Natural killer cell (primary cell): ENCODE measurements around the gene CD209. TPM values are rescaled to one million over a fixed set of nuclear protein-coding genes. Genes with fewer than 3 reads are reported as not detected.

Experiments used
- ATAC-seq, 3 donors: fragments of 150-1000 bp in 2 of 3; fragments of 200-7000 bp in 1 of 3; cut with Tn5 transposase; 1 replicate in 1 of 3; 2 replicates in 2 of 3; pipeline ENCODE4 v1.10.0; 2021; ENCODE audit warnings: mild to moderate bottlenecking in 2 of 3, moderate library complexity in 2 of 3
- DNase-seq, 2 donors: peaks; one replicate each; pipeline versions ENCODE4 v3.0.0 to v3.0.0-alpha.2; 2013 to 2021; ENCODE audit warnings: mixed read lengths in 1 of 2
- H3K27ac ChIP-seq: one replicate; pipeline ENCODE4 v1.5.1; 2013; ENCODE audit warnings: mild to moderate bottlenecking, low read length
- H3K27me3 ChIP-seq: one replicate; pipeline ENCODE4 v1.6.1; 2013; ENCODE audit warnings: low read length; ENCODE audit not compliant: control insufficient read depth, insufficient read depth
- H3K36me3 ChIP-seq: one replicate; pipeline ENCODE4 v1.6.1; 2013; ENCODE audit warnings: low read length; ENCODE audit not compliant: control insufficient read depth, insufficient read depth
- H3K4me1 ChIP-seq: one replicate; pipeline ENCODE4 v1.6.1; 2013; ENCODE audit warnings: low read length; ENCODE audit not compliant: control insufficient read depth, insufficient read depth
- H3K4me3 ChIP-seq: one replicate; pipeline ENCODE4 v1.5.1; 2013; ENCODE audit warnings: low read length
- H3K9me3 ChIP-seq: one replicate; pipeline ENCODE4 v1.6.1; 2013; ENCODE audit warnings: low read length; ENCODE audit not compliant: control insufficient read depth, insufficient read depth
- H3K27ac Mint-ChIP-seq, 2 donors: one replicate each; pipeline ENCODE4 v1.8.0; 2022; ENCODE audit warnings: mild to moderate bottlenecking in 2 of 2, mixed read lengths in 2 of 2, moderate library complexity in 1 of 2
- H3K27me3 Mint-ChIP-seq, 2 donors: one replicate each; pipeline ENCODE4 v1.8.0; 2022; ENCODE audit warnings: low read depth in 2 of 2, mixed read lengths in 2 of 2
- H3K36me3 Mint-ChIP-seq: one replicate; pipeline ENCODE4 v1.8.0; 2022; ENCODE audit warnings: mixed read lengths
- H3K4me1 Mint-ChIP-seq, 2 donors: one replicate each; pipeline ENCODE4 v1.8.0; 2022; ENCODE audit warnings: mixed read lengths in 2 of 2
- H3K4me3 Mint-ChIP-seq: one replicate; pipeline ENCODE4 v1.8.0; 2022; ENCODE audit warnings: mild to moderate bottlenecking, moderate library complexity, mixed read lengths
- H3K9me3 Mint-ChIP-seq, 2 donors: one replicate each; pipeline ENCODE4 v1.8.0; 2022; ENCODE audit warnings: mixed read lengths in 2 of 2
- CTCF ChIP-seq: fragments of 200-600 bp; IDR thresholded peaks from one replicate; pipeline ENCODE4 v1.8.0; 2022; ENCODE audit warnings: antibody characterized with exemption
- WGBS: methylation state at CpG from one replicate; pipeline ENCODE4 v1.1.7; 2013; ENCODE audit warnings: missing lambda C conversion rate; ENCODE audit not compliant: insufficient coverage; 5-methylcytosine and 5-hydroxymethylcytosine counted together
- intact Hi-C: fragments of 100-400 bp; cut with micrococcal nuclease; formaldehyde crosslinking; loops from one replicate; pipeline ENCODE4 v1.14.2; 2022
- total RNA-seq, 4 donors: library from RNA; stranded (reverse); fragments of 120-200 nt in 1 of 4; gene quantifications; one replicate each; pipeline versions ENCODE4 v1.2.3 to v1.2.4, GENCODE V29; 2013 to 2022

Gene CD209
- total RNA-seq, 3 donors from 2014 or later (not counting 1 experiment from before 2014, with no cell fraction given), result 0.10 TPM; not detected in 2

GRCh38 chr19:7779631-7780486 is 32.5 kb upstream of the CD209 start:
- intact Hi-C loops, result no loop called here
- H3K9me3 Mint-ChIP-seq, result peaks cover 0 to under 1% of the 10 kb centered on the region in 2 donors
- DNase-seq (no peak), ATAC-seq (no peak)
- peaks cover 18 to 22% of the 10 kb centered on the region in 2 donors for H3K27me3 Mint-ChIP-seq
- H3K36me3 ChIP-seq, result no peaks in the 10 kb centered on the region
- peaks cover 2% of the 10 kb centered on the region for H3K27me3 ChIP-seq
- no peak for TF ChIP-seq CTCF
- 89% methylated on average over 26 of the region's 26 CpGs for WGBS
- no peaks in the 10 kb centered on the region for H3K36me3 Mint-ChIP-seq
- H3K27ac ChIP-seq, result no peak overlapping the region
- H3K4me1 Mint-ChIP-seq, result no peaks in the 10 kb centered on the region
- H3K4me1 ChIP-seq, result no peaks in the 10 kb centered on the region
- no peak overlapping the region for H3K4me3 Mint-ChIP-seq
- no peaks in the 10 kb centered on the region for H3K9me3 ChIP-seq
- no peak overlapping the region for H3K27ac Mint-ChIP-seq
- no peak overlapping the region for H3K4me3 ChIP-seq

- intact Hi-C loops, result no loop called here
Measured at GRCh38 chr19:7778081-7778480, 30.7 kb upstream of the CD209 start.

GRCh38 chr19:7775761-7776160 is 28.4 kb upstream of the CD209 start:
- Mint-ChIP-seq H3K4me3 (no peak overlapping the region), H3K27ac (no peak overlapping the region), H3K4me1 (peaks cover 10 to 12% of the 10 kb centered on the region in 2 donors), H3K36me3 (no peaks in the 10 kb centered on the region), H3K9me3 (no peaks in the 10 kb centered on the region), H3K27me3 (peaks cover 0 to 15% of the 10 kb centered on the region in 2 donors)
- Histone ChIP-seq H3K4me1 (no peaks in the 10 kb centered on the region), H3K4me3 (no peak overlapping the region), H3K36me3 (no peaks in the 10 kb centered on the region), H3K9me3 (no peaks in the 10 kb centered on the region), H3K27me3 (peaks cover 3% of the 10 kb centered on the region), H3K27ac (no peak overlapping the region)
- TF ChIP-seq CTCF, result no peak
- intact Hi-C loops, result no loop called here
- no peak for DNase-seq
- 97% methylated on average over 9 of the region's 9 CpGs for WGBS
- ATAC-seq, result no peak

More at GRCh38 chr19:7778081-7778480, 30.7 kb upstream of the CD209 start:
- Mint-ChIP-seq H3K4me1 (peaks cover under 1% of the 10 kb centered on the region in 2 donors), H3K27ac (no peak overlapping the region), H3K27me3 (peaks cover 0 to 14% of the 10 kb centered on the region in 2 donors), H3K9me3 (no peaks in the 10 kb centered on the region), H3K4me3 (no peak overlapping the region), H3K36me3 (no peaks in the 10 kb centered on the region)
- no peak for TF ChIP-seq CTCF
- ATAC-seq (no peak), DNase-seq (no peak)
- WGBS, result 58% methylated on average over 5 of the region's 5 CpGs
- Histone ChIP-seq H3K27me3 (no peaks in the 10 kb centered on the region), H3K9me3 (no peaks in the 10 kb centered on the region), H3K36me3 (no peaks in the 10 kb centered on the region), H3K4me1 (no peaks in the 10 kb centered on the region), H3K4me3 (no peak overlapping the region), H3K27ac (no peak overlapping the region)
